Osteocyte (in vitro differentiated cells): Measurements from ENCODE around the gene MCCD1. TPM values are rescaled to one million over a fixed set of nuclear protein-coding genes. Genes with fewer than 3 reads are reported as not detected.
A peak's percentile ranks its signal among the peaks of the same experiment; 100 is the strongest.
"Not testable (repeated sequence)": the region's sequence is repeated elsewhere in the genome, so short reads cannot be mapped to it uniquely, and the experiment has no call there.

Experiments
- DNase-seq: peaks from one replicate; pipeline ENCODE4 v3.0.0; 2021; ENCODE audit warnings: mixed read lengths; ENCODE audit not compliant: unreplicated experiment; ENCODE audit errors: extremely low spot score
- H3K27ac Mint-ChIP-seq: one replicate; pipeline ENCODE4 v1.8.0; 2021; ENCODE audit warnings: mild to moderate bottlenecking, mixed read lengths; ENCODE audit not compliant: unreplicated experiment
- H3K27me3 Mint-ChIP-seq: one replicate; pipeline ENCODE4 v1.8.0; 2021; ENCODE audit warnings: mixed read lengths; ENCODE audit not compliant: unreplicated experiment
- H3K36me3 Mint-ChIP-seq: one replicate; pipeline ENCODE4 v1.8.0; 2021; ENCODE audit warnings: mixed read lengths; ENCODE audit not compliant: unreplicated experiment
- H3K4me1 Mint-ChIP-seq: one replicate; pipeline ENCODE4 v1.8.0; 2021; ENCODE audit warnings: mixed read lengths; ENCODE audit not compliant: unreplicated experiment
- H3K4me3 Mint-ChIP-seq: one replicate; pipeline ENCODE4 v1.8.0; 2021; ENCODE audit warnings: mild to moderate bottlenecking, moderate library complexity, mixed read lengths; ENCODE audit not compliant: unreplicated experiment
- H3K9me3 Mint-ChIP-seq: one replicate; pipeline ENCODE4 v1.8.0; 2021; ENCODE audit warnings: mixed read lengths; ENCODE audit not compliant: unreplicated experiment
- CTCF ChIP-seq: fragments of 200-600 bp; sonication (generic); IDR thresholded peaks from 2 replicates; pipeline ENCODE4 v1.5.0; 2021; ENCODE audit warnings: antibody characterized with exemption, mild to moderate bottlenecking, moderate library complexity
- total RNA-seq: library from RNA; stranded (reverse); gene quantifications from 2 replicates; pipeline ENCODE4 v1.2.1, GENCODE V29; 2021

The MCCD1 gene
- total RNA-seq, 1 donor from 2014 or later: not detected

GRCh38 chr6:31493875-31494694 lies 34.7 kb upstream of the MCCD1 start:
- H3K4me1 Mint-ChIP-seq: peaks cover 52% of the 10 kb centered on the region
- no peaks in the 10 kb centered on the region for H3K36me3 Mint-ChIP-seq
- TF ChIP-seq CTCF: peak; percentile 91
- H3K27me3 Mint-ChIP-seq: no peaks in the 10 kb centered on the region
- DNase-seq: peak; percentile 95
- peak overlapping the region; percentile 77 for H3K4me3 Mint-ChIP-seq
- H3K9me3 Mint-ChIP-seq: no peaks in the 10 kb centered on the region
- H3K27ac Mint-ChIP-seq: peak overlapping the region; percentile 94

GRCh38 chr6:31495580-31495979 lies 33.2 kb upstream of the MCCD1 start:
- Mint-ChIP-seq H3K36me3 (no peaks in the 10 kb centered on the region), H3K27me3 (no peaks in the 10 kb centered on the region), H3K9me3 (no peaks in the 10 kb centered on the region), H3K4me3 (peak overlapping the region; percentile 77), H3K27ac (peak overlapping the region; percentile 94), H3K4me1 (peaks cover 63% of the 10 kb centered on the region)
- TF ChIP-seq CTCF: no peak
- no peak for DNase-seq

GRCh38 chr6:31496826-31497225 lies 31.9 kb upstream of the MCCD1 start:
- Mint-ChIP-seq H3K27ac (peak overlapping the region; percentile 94), H3K4me1 (peaks cover 64% of the 10 kb centered on the region), H3K4me3 (peak overlapping the region; percentile 83)
- not testable (repeated sequence) for H3K27me3 Mint-ChIP-seq, DNase-seq, H3K9me3 Mint-ChIP-seq, H3K36me3 Mint-ChIP-seq

GRCh38 chr6:31497531-31498476 lies 31.0 kb upstream of the MCCD1 start, which contains the start of gene MICB:
Gene MICB (plus strand): TSS chr6:31498145. CDS start chr6:31498194, 49 bp downstream.
- no peak for TF ChIP-seq CTCF
- Mint-ChIP-seq H3K4me3 (peak within 1 kb of the TSS; percentile 83), H3K27me3 (no peaks in the 10 kb centered on the region), H3K4me1 (peaks cover 59% of the 10 kb centered on the region), H3K9me3 (peaks cover 7% of the 10 kb centered on the region), H3K36me3 (peaks cover 6% of the 10 kb centered on the region), H3K27ac (peak within 1 kb of the TSS; percentile 94)
- no peak for DNase-seq

GRCh38 chr6:31498748-31499147 lies 30.0 kb upstream of the MCCD1 start:
- H3K27ac Mint-ChIP-seq: peak overlapping the region; percentile 91
- H3K36me3 Mint-ChIP-seq: peaks cover 6% of the 10 kb centered on the region
- H3K27me3 Mint-ChIP-seq: no peaks in the 10 kb centered on the region
- no peak for TF ChIP-seq CTCF
- peaks cover 52% of the 10 kb centered on the region for H3K4me1 Mint-ChIP-seq
- H3K9me3 Mint-ChIP-seq: peaks cover 7% of the 10 kb centered on the region
- peak overlapping the region; percentile 83 for H3K4me3 Mint-ChIP-seq
- no peak for DNase-seq

GRCh38 chr6:31499648-31500047 lies 29.1 kb upstream of the MCCD1 start:
- H3K27me3 Mint-ChIP-seq, H3K9me3 Mint-ChIP-seq, H3K36me3 Mint-ChIP-seq, DNase-seq, H3K27ac Mint-ChIP-seq: not testable (repeated sequence)
- Mint-ChIP-seq H3K4me1 (peaks cover 51% of the 10 kb centered on the region), H3K4me3 (peak overlapping the region; percentile 83)
